ENCODE measurements around the gene PDE6C.

The PDE6C gene

GRCh38 chr10:93707623-93708022, 95.3 kb downstream of the PDE6C start:
- no peak for DNase-seq

GRCh38 chr10:93710333-93710909, 98.1 kb downstream of the PDE6C start:
- no peak for DNase-seq

- no peak for DNase-seq
These were observed 99.6 kb downstream of the PDE6C start for GRCh38 chr10:93711891-93712290.

- DNase-seq, result no peak
These were observed 100.3 kb downstream of the PDE6C start for GRCh38 chr10:93712593-93712992.

GRCh38 chr10:93715345-93715744, 103.0 kb downstream of the PDE6C start:
- DNase-seq, result no peak
